Heart left ventricle (tissue), 13 donors: ENCODE results near the gene FRG2.
"Not testable (repeated sequence)": the region's sequence is repeated elsewhere in the genome, so short reads cannot be mapped to it uniquely, and the experiment has no call there.

Experiments used
- CTCF ChIP-seq, 12 donors: fragments of 200-600 bp; sonication (generic) in 4 of 12; IDR thresholded peaks; one replicate each; pipeline versions ENCODE4 v1.5.0 to v1.8.0; 2018 to 2022; ENCODE audit warnings: antibody characterized with exemption in 12 of 12, mild to moderate bottlenecking in 5 of 12
- POLR2A ChIP-seq, 2 donors: fragments of 450-650 bp; IDR thresholded peaks; one replicate each; pipeline ENCODE4 v1.6.1; 2017; ENCODE audit warnings: antibody characterized with exemption in 2 of 2, mild to moderate bottlenecking in 2 of 2, moderate library complexity in 2 of 2
- donor health status: ischemic (EF 13 %, LVEDD 7.1; RV severe dilation, severe dysfunction).
- donor health status: DM: no; HTN: yes; CAD: no.
- donor health status: DM: no; HTN: no; CAD: no.
- donor health status: ischemic (EF 25% LVEDD 6.9; RV normal size, moderate dysfunction).
- donor health status: ischemic (EF 25% LVEDD 5.7; RV mildly dilated, moderate dysfunction).
- donor health status: ischemic (EF 35%, LVEDD 5.7; RV mildly dilated, moderate dysfunction).
- donor health status: nonischemic (EF 11% LVEDD 7.7; RV severe dilation, severe dysfunction).
- donor health status: DM: yes; HTN: yes; CAD: no.
- donor health status: PGD.
- donor health status: ischemic (EF 29% LVEDD 5.4; RV normal size, mild dysfunction).
- donor health status: nonischemic (EF 23%, LVEDD 6.1; RV moderate dilation, normal function).

- TF ChIP-seq CTCF, POLR2A (IDR thresholded peaks at IDR 0.05): not testable (repeated sequence)
Measured at GRCh38 chr4:190064805-190065204, 37.7 kb upstream of the FRG2 start.
